Ureter (tissue), 1 donor: ENCODE results near the gene ITGAE. TPM values are rescaled to one million over a fixed set of nuclear protein-coding genes. Genes with fewer than 3 reads are reported as not detected.
A peak's percentile ranks its signal among the peaks of the same experiment; 100 is the strongest.

Experiments
- DNase-seq: peaks from one replicate; pipeline ENCODE4 v3.0.0-alpha.2; 2020; ENCODE audit warnings: low spot score
- total RNA-seq: library from RNA; stranded (reverse); gene quantifications from one replicate; pipeline ENCODE4 v1.2.4, GENCODE V29; 2023
- donor health status: DM: yes; HTN: yes; CAD: no.

ITGAE gene
- total RNA-seq, 1 donor from 2014 or later: 28.5 TPM

DNA sequence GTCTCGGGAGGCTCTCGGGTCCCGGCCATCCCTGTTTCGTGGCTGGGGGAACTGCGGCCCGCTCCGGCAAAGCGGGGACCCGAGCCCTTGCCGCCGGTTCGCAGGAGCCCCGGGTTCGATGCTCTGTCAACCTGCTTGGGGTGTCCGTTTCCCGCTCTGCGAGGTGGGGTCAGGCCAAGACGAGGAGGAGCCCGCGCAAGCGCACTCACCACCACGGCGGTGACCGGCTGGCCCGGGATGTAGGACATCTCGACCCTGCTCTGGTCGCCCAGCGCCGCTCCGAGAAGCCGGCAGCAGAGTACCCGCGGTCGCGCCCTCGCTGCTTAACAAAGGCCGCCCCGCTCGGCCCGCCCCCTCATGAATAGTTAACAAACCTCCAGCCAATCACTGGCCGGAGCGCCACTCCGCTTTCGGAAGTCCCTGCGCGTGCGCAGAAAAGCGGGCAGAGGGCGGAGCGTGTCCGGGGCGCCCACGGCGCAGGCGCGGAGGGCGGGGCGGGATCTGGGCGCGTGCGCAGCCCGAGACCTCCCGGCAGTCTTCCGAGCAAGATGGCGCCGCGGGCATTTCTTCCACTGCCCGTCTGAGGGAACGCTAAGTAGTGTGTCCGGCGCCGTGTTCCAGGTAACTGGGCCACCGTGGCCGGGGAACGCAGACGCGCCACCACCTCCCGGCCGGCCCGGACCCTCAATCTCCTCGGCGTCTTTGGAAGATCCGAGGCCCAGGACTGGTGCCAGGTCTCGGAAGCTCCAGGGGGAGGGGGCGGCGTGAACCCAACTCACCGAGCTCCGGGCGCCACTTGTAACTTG lies 132.5 kb downstream of the ITGAE start, which contains the start of the genes EMC6 and TAX1BP3:
Gene EMC6 (plus strand): TSS at position 534 of the 806 bp plus-strand sequence. CDS start 335 bp downstream, outside the sequence.
Gene TAX1BP3 (minus strand): TSS at position 300 of the 806 bp plus-strand sequence. CDS start 52 bp downstream, at position 248.
- peak; percentile 99 for DNase-seq

DNA sequence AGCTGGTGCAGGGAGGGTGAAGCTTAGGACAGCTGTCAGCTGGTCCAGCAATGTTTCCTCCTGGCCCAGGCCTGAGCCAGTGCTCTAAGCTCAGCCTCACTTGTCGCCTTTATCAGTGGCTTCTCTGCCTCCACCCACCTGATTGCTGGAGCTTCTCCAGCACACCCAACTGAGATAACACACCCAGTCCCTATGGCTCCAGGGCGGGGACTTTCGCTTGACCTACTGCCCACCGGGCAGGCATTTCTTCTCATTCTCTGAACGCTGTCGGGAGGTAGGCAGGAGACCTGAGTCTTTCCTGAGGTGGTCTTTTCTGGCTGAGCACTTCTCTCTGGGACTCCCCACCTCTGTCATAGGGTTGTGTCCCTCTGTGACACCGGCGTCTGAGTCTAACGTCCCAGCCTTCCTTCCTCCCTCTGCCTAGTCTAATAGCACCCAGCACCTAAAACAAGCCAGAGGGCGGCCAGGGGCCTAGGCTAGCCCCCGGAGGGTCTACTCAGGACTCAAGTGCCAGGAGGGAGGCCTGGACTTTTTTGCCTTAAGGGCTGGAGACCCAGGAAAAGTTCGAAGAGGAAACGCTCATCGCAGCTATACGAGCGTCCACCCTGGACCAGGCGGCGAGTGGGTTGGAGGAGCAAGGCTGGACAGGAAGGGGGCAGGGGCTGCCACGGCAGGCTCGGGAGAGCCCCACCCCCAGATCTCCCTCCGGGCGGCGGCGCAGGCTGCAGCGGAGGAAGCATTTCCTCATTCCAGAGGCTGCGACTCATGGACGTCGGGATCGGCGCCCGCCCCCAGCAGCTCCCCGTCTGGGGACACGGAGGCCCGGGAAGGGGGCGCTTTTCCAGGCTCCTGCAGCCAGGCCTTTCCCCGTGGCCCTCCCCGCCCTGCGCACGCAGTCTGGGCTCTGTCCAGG lies 133.4 kb downstream of the ITGAE start:
- peak; percentile 93 for DNase-seq

DNA sequence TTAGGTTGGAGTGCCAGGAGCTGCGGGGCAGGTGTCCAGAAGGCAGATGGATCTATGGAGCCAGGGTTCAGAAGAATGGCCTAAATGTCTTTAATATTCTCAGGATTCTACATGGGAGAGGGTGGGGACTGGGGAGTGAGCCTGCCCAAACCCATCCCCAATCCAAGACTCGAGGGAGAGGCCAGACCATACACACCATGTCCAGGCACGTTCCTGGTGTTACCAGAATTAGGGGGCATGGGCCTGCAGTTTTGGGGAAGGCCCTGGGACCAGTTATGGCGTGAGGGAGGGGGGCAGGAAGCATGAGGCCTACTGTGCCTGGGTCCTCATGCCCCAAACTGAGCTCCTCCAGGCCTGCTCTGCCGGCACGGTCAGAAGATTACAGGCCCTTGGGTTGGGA lies 134.5 kb downstream of the ITGAE start:
- no peak for DNase-seq

GRCh38 chr17:3665834-3666233 lies 135.2 kb downstream of the ITGAE start:
- DNase-seq: no peak

Other genes with a start within 250 kb of the ITGAE start
- 4.3 TPM for gene TRPV3, start 243.4 kb downstream of the ITGAE start, total RNA-seq
- 9.0 TPM for gene TRPV1, start 191.8 kb downstream of the ITGAE start, total RNA-seq
- gene SHPK, start 164.9 kb downstream of the ITGAE start, total RNA-seq: 22.8 TPM
- 11.7 TPM for gene CTNS, start 164.4 kb downstream of the ITGAE start, total RNA-seq
- gene TAX1BP3, start 132.6 kb downstream of the ITGAE start, total RNA-seq: 152 TPM
- 24.3 TPM for gene EMC6, start 132.4 kb downstream of the ITGAE start, total RNA-seq
- gene P2RX5, start 105.0 kb downstream of the ITGAE start, total RNA-seq: 3.0 TPM
- 0.31 TPM for gene HASPIN, start 77.3 kb downstream of the ITGAE start, total RNA-seq
- gene NCBP3, start 45.1 kb upstream of the ITGAE start, total RNA-seq: 46.1 TPM
- 7.8 TPM for gene CAMKK1, start 91.9 kb upstream of the ITGAE start, total RNA-seq
- 44.3 TPM for gene P2RX1, start 115.3 kb upstream of the ITGAE start, total RNA-seq
- gene ATP2A3, start 163.2 kb upstream of the ITGAE start, total RNA-seq: 36.3 TPM